Heart left ventricle (tissue), 13 donors: ENCODE data around the gene ITGB3.

ENCODE experiments used
- CTCF ChIP-seq, 12 donors: fragments of 200-600 bp; sonication (generic) in 4 of 12; IDR thresholded peaks; one replicate each; pipeline versions ENCODE4 v1.5.0 to v1.8.0; 2018 to 2022; ENCODE audit warnings: antibody characterized with exemption in 12 of 12, mild to moderate bottlenecking in 5 of 12
- POLR2A ChIP-seq, 2 donors: fragments of 450-650 bp; IDR thresholded peaks; one replicate each; pipeline ENCODE4 v1.6.1; 2017; ENCODE audit warnings: antibody characterized with exemption in 2 of 2, mild to moderate bottlenecking in 2 of 2, moderate library complexity in 2 of 2
- donor health status: ischemic (EF 13 %, LVEDD 7.1; RV severe dilation, severe dysfunction).
- donor health status: DM: no; HTN: yes; CAD: no.
- donor health status: DM: no; HTN: no; CAD: no.
- donor health status: ischemic (EF 25% LVEDD 6.9; RV normal size, moderate dysfunction).
- donor health status: ischemic (EF 25% LVEDD 5.7; RV mildly dilated, moderate dysfunction).
- donor health status: ischemic (EF 35%, LVEDD 5.7; RV mildly dilated, moderate dysfunction).
- donor health status: nonischemic (EF 11% LVEDD 7.7; RV severe dilation, severe dysfunction).
- donor health status: DM: yes; HTN: yes; CAD: no.
- donor health status: PGD.
- donor health status: ischemic (EF 29% LVEDD 5.4; RV normal size, mild dysfunction).
- donor health status: nonischemic (EF 23%, LVEDD 6.1; RV moderate dilation, normal function).

DNA sequence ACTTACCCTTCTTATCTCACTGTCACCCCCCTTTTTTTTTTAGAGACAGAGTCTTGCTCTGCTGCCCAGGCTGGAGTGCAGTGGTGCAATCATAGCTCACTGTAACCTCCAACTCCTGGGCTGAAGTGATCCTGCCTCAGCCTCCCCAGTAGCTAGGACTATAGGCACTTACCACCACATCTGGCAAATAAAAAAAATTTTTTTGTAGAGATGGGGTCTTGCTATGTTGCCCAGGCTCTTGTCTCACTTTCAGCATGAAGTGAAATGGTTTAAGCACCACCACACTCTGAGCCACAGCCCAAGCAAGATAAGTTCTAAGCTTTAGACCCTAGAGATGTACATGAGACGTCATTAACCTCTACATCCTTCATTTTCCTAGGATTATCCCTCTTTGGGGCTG, 35.7 kb downstream of the ITGB3 start:
- TF ChIP-seq CTCF (IDR thresholded peaks at IDR 0.05): no peak
- TF ChIP-seq POLR2A (IDR thresholded peaks at IDR 0.05): no peak
